A549 (cell line): Measurements from ENCODE around the gene DNAJC5.

Experiments
- CHD2 ChIP-seq: fragments of 150-350 bp; IDR thresholded peaks from 2 replicates; pipeline ENCODE4 v1.6.1; 2014; ENCODE audit warnings: low read length; ENCODE audit not compliant: partially characterized antibody
- EHF ChIP-seq: fragments of 250-450 bp; sonication (Bioruptor Pico); IDR thresholded peaks from 2 replicates; pipeline ENCODE4 v1.5.0; 2020; ENCODE audit warnings: mild to moderate bottlenecking
- ESRRA ChIP-seq: fragments of 150-350 bp; IDR thresholded peaks from 2 replicates; pipeline ENCODE4 v1.6.1; 2014; ENCODE audit warnings: mild to moderate bottlenecking, low read length, borderline replicate concordance
- HOXA7 ChIP-seq: fragments of 250-450 bp; sonication (Bioruptor Pico); IDR thresholded peaks from 2 replicates; pipeline ENCODE4 v1.5.0; 2020; ENCODE audit warnings: mild to moderate bottlenecking, moderate library complexity
- JUN ChIP-seq, 2 experiments: fragments of >200 bp; sonication (Bioruptor Twin); formaldehyde crosslinking; IDR thresholded peaks; 2 replicates in 1 of 2; 3 replicates in 1 of 2; pipeline ENCODE4 v1.6.1; 2016 to 2017
- KDM1A ChIP-seq: fragments of 200-600 bp; sonication (generic); IDR thresholded peaks from 2 replicates; pipeline ENCODE4 v1.6.1; 2016; ENCODE audit warnings: low read depth, mild to moderate bottlenecking
- SMC3 ChIP-seq: fragments of >200 bp; sonication (Bioruptor Twin); formaldehyde crosslinking; IDR thresholded peaks from 3 replicates; pipeline ENCODE4 v1.6.1; 2018; ENCODE audit warnings: inconsistent platforms
- TP53 ChIP-seq: fragments of 250-450 bp; sonication (Bioruptor Pico); IDR thresholded peaks from 2 replicates; pipeline ENCODE4 v1.5.0; 2021; ENCODE audit warnings: mild to moderate bottlenecking, moderate library complexity
- TF ChIP-seq, protein P1 (sequence below): fragments of >200 bp; sonication (Bioruptor Twin); formaldehyde crosslinking; IDR thresholded peaks from 3 replicates; pipeline ENCODE4 v1.5.1; 2016

DNA sequence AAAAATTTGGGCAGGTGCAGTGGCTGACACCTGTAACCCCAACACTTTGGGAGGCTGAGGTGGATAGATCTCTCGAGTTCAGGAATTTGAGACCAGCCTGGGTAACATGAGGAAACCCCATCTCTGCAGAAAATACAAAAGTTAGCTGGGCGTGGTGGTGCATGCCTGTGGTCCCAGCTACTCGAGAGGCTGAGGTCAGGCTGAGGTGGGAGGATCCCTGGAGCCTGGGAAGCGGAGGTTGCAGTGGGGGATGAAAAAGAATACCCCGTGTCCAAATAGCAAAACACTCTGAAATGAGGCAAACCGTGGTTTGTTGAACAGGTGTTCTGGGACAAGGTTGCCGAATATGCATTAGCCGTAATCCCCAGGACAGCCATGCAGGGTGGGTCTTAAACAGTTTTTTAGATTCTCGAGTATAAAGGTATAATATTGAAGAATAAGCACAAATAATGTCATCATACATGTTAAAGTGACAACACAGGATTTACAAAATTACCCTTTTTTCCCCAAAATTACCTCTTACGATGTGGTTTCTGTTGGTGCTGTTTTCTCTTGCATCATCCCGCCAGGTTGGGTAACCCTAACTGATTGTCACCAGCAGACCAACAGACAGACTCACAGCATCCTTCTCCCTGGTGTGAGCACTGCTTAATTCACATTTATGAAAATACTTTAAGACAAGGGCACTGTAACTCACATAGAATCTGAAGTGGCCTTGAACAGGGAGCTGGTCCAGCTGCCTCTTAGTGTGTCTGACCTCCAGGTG is 9.1 kb downstream of the DNAJC5 start:
- TF ChIP-seq, protein P1, sequence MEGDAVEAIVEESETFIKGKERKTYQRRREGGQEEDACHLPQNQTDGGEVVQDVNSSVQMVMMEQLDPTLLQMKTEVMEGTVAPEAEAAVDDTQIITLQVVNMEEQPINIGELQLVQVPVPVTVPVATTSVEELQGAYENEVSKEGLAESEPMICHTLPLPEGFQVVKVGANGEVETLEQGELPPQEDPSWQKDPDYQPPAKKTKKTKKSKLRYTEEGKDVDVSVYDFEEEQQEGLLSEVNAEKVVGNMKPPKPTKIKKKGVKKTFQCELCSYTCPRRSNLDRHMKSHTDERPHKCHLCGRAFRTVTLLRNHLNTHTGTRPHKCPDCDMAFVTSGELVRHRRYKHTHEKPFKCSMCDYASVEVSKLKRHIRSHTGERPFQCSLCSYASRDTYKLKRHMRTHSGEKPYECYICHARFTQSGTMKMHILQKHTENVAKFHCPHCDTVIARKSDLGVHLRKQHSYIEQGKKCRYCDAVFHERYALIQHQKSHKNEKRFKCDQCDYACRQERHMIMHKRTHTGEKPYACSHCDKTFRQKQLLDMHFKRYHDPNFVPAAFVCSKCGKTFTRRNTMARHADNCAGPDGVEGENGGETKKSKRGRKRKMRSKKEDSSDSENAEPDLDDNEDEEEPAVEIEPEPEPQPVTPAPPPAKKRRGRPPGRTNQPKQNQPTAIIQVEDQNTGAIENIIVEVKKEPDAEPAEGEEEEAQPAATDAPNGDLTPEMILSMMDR: no peak
- TF ChIP-seq TP53 (CRISPR knock-in tag) (no peak), CHD2 (no peak), HOXA7 (CRISPR knock-in tag) (no peak), JUN (IDR thresholded peaks at IDR 0.05) (no peak), SMC3 (no peak), EHF (no peak), ESRRA (no peak), KDM1A (no peak)
